NCI-H2171 (cell line): ENCODE data around the gene DCLK2.
A peak's percentile ranks its signal among the peaks of the same experiment; 100 is the strongest.

Experiments
- DNase-seq: peaks from one replicate; lab custom pipeline; 2025; lab: John Stamatoyannopoulos, UW

The DCLK2 gene

DNA sequence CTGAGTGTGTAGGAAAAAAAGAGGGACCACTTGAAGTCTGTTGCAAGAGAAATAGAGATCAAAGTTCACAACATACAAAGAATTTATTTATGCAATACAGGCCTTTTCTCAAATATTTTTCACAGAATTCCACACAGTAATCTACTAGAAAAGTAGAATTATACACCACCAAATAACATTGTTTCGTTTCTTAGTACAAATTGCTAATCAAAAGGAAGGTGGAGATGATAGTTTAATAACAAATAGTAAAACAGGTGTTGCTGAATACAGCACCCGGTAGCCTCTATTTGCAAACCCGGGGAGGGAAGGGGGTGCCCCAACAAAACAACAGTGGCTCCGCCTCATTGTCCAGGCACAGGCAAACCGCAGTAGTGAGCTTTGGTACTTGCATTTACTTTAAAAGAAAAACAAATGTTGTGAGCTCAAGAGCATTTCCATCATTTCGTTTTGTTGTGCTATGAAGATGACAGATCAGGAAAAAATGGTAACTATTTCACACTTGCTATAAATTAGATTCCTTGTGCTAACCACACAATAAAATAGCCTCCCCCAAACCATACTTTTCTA, 186.4 kb downstream of the DCLK2 start:
- DNase-seq: no peak

DNA sequence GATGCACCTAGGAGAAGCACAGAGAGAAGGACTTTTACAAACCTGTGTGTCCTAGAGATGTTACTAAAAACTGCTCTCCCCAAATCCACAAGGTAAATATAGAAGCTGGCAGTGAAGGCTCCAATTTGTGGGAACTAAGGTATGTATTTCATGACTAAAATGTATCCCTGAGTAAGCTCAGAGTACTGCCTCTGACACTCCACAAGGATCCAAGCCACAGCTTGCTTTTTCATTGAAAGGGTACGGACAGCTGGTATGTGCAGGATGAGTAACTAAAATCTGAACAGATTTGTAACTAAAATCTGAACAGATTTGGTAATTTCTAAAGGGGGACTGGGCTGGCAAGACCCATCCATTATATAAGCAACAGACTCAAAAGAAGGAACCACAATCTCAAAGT, 187.6 kb downstream of the DCLK2 start:
- no peak for DNase-seq

DNA sequence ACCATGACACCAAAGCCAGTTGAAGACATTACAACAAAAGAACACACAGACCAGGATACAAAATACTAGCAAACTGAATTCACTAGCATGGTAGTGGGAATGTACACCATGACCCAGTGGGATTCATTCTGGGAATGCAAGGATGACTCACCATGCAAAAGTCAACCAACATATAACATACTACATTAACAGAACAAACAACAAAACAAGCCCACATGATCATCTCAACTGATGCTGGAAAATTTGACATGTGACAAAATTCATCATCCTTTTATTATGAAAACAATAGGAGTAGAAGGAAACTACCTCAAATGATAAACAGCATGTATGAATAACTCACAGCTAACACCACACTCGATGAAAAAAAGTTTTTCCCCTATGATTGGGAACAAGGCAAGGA, 190.2 kb downstream of the DCLK2 start:
- no peak for DNase-seq

DNA sequence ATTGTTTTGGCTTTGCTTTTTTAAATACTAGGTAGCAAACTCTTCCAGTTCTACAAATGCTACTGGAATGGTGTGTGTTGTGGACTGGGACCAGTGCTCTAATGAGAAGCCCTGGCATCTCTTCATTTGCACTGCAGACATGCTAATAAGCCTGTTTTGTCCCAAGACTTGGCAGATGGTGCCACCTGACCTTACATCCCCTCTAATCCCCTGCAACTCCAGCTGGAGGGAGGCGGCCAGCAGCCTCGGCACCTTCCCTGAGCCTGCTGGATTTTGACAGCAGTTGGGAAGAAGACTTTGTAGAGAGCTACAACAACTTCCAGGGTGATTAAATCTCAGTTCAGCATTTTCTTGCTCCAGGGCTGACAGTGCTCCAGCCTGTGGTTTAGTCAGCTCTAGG, 200.0 kb downstream of the DCLK2 start:
- no peak for DNase-seq

DNA sequence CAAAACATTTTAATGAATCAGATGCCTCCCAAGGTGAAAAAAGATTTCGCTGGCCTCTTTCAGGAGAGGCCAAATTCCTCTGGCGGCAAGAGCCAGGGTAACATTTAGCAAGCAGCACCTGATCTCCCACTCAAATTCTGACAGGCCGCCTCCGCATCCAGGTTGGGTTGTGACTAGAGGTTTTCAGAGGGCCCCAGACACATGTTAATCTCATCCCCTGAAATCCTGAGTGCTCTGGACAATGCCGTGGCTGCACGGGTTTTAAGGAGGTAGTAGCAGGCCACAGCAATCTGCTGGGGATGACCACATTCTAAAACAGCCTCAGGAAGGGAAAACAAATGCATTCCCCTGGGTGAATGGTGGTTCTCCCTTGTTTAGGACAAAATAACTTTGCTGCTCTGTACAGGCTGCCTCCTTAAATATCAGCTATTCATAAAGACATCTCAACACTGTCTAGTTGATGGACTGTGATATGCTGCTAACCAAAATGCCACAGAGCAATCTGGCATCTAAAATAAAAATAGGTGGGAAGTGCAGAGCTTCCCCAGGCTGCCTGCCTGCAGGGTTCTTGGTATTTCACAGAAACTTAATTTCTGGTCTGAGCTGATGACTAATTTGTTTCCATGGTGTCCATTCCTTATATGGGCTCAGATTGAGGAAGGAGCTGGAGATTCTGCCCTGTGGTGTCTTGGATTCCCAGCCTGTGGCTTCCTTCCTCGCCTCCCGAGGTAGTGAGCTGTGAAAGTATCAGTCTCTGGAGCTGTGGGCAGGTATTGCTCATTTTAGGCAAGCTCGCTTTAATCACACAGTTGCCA, 202.0 kb downstream of the DCLK2 start:
- no peak for DNase-seq

DNA sequence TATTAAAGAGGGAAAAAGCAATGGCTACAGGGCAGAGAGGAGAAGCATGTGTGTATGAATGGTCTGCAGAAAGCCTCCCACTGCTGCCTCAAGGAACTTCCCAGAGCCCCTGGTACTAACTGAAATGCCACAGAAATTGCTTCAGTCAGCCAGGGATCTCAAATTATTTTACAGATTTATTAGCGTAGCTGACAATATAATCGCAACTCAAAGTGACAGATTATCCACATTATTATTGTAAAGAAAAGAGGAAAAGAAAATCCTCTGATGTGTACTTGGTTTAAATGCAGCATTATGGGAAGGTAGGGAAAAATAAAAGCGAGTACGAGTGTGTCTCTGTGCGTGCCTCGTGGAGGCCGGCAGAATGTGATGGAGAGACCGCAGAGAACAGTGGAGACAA, 202.7 kb downstream of the DCLK2 start:
- no peak for DNase-seq

DNA sequence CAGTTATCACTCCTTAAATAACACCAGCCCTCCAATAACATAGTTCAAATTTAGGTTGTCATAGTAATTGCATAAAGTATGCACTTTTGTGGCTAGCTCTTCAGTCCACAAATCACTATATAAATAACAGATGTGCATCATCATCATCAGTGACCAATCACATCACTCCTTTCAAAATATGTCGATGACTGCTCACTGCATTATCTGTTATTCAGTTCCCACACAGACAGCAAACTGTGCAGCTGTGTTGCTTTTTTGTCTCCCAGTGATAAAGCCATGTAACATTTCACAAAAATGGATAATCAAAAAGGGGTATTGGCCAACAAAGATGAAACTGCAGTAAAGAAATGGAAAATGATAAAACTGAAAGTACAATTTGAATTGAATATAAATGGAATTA, 205.4 kb downstream of the DCLK2 start:
- no peak for DNase-seq

DNA sequence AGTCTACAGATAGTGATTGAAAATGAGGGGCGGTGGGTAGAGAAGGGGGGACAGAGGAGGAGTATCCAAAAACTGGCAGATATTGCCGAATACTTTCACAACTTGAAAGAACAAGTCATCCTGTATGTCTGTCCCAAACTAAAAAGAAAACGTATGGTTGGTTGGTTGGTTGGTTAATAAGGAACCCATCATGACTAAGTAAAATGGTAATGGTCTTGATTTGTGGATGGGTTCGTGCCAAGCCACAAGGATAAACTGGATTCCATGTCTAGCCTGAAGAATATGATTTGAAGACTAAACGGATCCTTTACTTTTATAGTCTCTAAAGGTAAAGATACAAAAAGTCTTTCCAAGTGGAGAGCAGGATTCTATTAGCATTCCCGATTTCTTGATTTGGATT, 208.4 kb downstream of the DCLK2 start:
- no peak for DNase-seq

DNA sequence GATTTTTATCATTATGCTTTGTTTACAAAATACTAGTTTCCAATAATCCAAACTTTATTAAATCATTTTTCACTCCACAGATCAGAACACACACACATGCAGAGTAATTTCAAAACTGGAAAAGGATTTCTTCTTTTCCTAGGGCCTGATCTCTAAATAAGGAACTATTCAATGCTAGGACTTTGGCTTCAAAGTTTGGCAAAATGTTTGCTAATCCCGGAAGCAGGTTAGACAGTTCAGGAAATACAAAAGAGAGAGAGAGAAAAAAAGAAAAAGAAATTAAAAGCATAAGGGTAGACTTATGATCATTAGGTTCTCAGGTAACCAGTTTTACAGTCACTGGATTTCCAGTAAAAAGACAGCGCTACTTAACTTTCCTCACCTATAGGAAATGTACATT, 211.0 kb downstream of the DCLK2 start:
- DNase-seq: no peak

DNA sequence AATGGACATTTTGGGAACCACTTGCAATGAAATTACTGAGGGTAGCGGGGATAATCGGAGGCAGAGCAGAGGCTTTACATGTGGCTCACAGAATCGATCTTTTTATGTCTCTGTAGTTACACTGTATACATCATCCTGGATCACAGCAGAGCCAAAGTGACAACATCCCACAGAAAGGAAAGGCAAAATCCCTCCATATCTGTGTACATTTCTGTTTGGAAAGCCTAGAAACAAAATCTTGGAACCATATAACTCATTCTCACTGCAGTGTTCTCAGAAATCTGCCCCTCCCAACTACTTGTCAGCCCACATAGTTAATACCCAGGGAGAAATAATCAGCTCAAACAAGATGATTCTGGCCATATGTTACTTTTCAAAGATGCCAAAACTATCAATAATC, 211.6 kb downstream of the DCLK2 start:
- DNase-seq: no peak

DNA sequence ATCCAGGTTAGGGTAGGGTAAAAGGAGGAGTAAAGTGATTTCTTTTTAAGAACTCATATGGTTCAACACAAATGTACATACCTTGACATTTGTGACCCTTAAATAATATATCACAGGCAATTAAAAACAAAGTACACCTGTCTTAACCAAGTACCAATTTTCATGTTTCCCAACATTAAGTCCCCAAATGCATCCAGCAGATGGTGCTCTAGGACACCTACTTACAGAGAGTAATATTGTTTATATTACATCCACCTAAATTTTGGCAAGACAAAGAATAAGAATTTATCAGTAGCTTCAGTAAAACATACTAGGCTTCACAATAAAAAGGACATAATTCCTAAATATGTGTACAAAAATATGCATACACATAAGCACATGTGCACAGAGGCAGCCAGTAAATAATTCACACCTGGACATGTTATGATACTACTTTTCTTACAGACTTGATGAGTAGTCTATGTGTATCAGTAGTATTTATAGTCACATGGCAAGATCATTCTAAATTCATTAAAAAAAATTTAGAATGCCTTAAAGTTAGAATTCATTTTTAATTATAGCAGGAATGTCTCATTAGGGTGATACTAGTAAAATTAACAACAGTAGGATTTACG, 219.7 kb downstream of the DCLK2 start:
- peak; percentile 20 for DNase-seq

DNA sequence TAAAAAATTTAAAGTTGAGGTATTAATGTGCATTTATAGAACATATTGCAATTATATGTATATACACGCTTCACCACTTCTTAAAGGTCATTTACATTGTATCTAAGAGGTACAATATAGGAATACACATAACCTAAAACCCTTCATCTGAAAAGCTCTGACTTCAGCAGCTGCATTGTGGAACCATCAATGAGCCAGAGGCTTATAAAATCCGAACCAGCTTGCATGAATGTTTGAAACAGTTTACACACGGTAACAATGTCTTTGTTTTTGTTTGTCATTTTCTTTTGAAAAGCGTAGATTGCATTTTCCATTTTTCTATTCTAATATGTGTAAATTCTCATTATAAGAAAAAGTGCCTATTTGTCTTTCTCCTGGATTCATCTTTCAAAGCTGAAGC, 221.6 kb downstream of the DCLK2 start:
- no peak for DNase-seq

DNA sequence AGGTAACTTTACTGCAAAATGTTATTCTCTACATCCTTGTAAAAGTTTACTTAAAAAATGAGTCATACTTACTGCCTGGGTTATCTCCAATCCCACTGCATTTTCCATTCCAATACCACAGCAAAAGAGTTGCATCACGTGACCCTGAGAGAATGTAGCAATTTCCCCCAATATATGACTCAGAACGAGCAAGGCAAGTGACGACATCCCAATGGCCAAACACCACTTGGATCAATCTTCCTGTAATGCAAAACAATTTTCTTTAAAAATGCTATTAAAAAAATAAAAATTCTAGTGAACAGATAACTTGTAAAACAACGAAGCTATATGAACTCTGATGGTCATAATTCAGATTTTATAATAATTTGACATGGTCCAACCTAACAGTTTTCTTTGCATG, 224.3 kb downstream of the DCLK2 start:
- no peak for DNase-seq

DNA sequence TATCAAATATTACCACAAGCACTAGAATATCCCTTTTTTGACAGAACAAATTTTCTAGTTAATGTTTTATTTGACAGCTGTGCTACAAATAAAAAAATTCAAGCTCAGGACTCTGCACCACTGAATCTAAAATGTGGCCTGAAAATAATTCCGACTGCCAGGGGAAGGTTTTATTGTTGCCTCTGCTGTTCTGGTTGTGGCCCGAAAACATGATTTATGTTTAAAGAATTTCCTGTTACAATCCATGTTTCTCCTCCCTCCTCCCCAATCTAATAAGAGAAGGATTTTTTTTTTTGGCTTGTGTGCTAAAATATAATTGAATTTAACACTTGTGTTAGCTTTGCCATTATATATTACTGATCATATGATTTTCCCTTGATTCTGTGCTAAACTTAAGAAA, 227.8 kb downstream of the DCLK2 start:
- no peak for DNase-seq

DNA sequence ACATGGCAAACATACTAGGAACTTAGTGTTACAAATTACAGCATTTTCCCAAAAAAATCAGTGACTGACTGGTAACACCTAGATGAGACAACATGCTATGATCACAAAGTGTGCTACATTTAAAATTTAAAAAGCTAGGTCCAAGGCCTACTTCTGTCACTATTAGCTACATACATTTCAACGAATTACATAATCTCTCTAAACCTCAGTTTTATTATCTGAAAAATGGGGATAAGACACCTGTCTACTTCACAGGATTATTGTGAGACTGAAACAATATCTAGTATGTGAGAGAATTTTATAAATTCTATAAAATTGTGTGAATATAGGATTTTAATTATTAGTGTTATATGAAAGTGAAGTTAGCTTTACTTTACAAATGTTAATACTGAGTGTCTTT, 228.5 kb downstream of the DCLK2 start:
- DNase-seq: no peak
